Uterus (tissue), 4 donors: ENCODE measurements around the gene CIC. TPM values are rescaled to one million over a fixed set of nuclear protein-coding genes. Genes with fewer than 3 reads are reported as not detected.

Experiments used
- DNase-seq, 2 donors: peaks; one replicate each; pipeline ENCODE4 v3.0.0-alpha.2; 2019 to 2020
- H3K27ac ChIP-seq, 2 donors: fragments of 200-600 bp; sonication (generic); 1 replicate in 1 of 2; 2 replicates in 1 of 2; pipeline ENCODE4 v1.5.1; 2016 to 2018
- H3K27me3 ChIP-seq, 2 donors: fragments of 200-600 bp; sonication (generic); one replicate each; pipeline ENCODE4 v1.5.1; 2018 to 2019; ENCODE audit warnings: control low read depth in 1 of 2
- H3K36me3 ChIP-seq, 2 donors: fragments of 200-600 bp; sonication (generic); one replicate each; pipeline ENCODE4 v1.5.1; 2019; ENCODE audit warnings: control low read depth in 1 of 2
- H3K4me1 ChIP-seq, 2 donors: fragments of 200-600 bp; sonication (generic); one replicate each; pipeline ENCODE4 v1.5.1; 2018 to 2019; ENCODE audit warnings: control low read depth in 1 of 2
- H3K4me3 ChIP-seq, 2 donors: fragments of 200-600 bp; sonication (generic); 1 replicate in 1 of 2; 2 replicates in 1 of 2; pipeline ENCODE4 v1.5.1; 2018 to 2019; ENCODE audit warnings: mild to moderate bottlenecking in 1 of 2
- H3K9me3 ChIP-seq, 2 donors: fragments of 200-600 bp; sonication (generic); one replicate each; pipeline ENCODE4 v1.5.1; 2019; ENCODE audit warnings: control low read depth in 1 of 2
- POLR2A ChIP-seq, 2 donors: fragments of 450-650 bp; IDR thresholded peaks; one replicate each; pipeline ENCODE4 v1.6.1; 2016; ENCODE audit warnings: antibody characterized with exemption in 2 of 2, mild to moderate bottlenecking in 1 of 2, moderate library complexity in 1 of 2
- intact Hi-C: fragments of 100-400 bp; cut with DNase I; formaldehyde crosslinking; loops from one replicate; pipeline ENCODE4 v1.15.1; 2023; ENCODE audit warnings: low total_unique reads
- total RNA-seq, 4 donors: library from RNA; depleted of rRNA in 3 of 4; stranded (reverse); fragments of >200 nt in 3 of 4; gene quantifications; one replicate each; pipeline versions ENCODE4 v1.1.0 to v1.2.4, GENCODE V29; 2014 to 2023
- TF ChIP-seq, protein P1 (sequence below), 4 experiments: fragments of 200-600 bp in 2 of 4; fragments of 450-650 bp in 2 of 4; sonication (generic) in 2 of 4; IDR thresholded peaks; one replicate each; pipeline ENCODE4 v1.5.1; 2016 to 2019; ENCODE audit warnings: antibody characterized with exemption in 4 of 4, mild to moderate bottlenecking in 2 of 4, moderate library complexity in 1 of 4
- donor health status: DM: yes; HTN: yes; CAD: no.

Gene CIC
- total RNA-seq, 4 donors from 2014 or later, result 28.7 to 155 (median 47.4) TPM

GRCh38 chr19:42269478-42270345 lies 660 bp downstream of the CIC start:
- TF ChIP-seq, protein P1, sequence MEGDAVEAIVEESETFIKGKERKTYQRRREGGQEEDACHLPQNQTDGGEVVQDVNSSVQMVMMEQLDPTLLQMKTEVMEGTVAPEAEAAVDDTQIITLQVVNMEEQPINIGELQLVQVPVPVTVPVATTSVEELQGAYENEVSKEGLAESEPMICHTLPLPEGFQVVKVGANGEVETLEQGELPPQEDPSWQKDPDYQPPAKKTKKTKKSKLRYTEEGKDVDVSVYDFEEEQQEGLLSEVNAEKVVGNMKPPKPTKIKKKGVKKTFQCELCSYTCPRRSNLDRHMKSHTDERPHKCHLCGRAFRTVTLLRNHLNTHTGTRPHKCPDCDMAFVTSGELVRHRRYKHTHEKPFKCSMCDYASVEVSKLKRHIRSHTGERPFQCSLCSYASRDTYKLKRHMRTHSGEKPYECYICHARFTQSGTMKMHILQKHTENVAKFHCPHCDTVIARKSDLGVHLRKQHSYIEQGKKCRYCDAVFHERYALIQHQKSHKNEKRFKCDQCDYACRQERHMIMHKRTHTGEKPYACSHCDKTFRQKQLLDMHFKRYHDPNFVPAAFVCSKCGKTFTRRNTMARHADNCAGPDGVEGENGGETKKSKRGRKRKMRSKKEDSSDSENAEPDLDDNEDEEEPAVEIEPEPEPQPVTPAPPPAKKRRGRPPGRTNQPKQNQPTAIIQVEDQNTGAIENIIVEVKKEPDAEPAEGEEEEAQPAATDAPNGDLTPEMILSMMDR (IDR thresholded peaks at IDR 0.05), result no peak
- TF ChIP-seq POLR2A (IDR thresholded peaks at IDR 0.05), result no peak
- peak; percentile 43 to 46 for DNase-seq
- intact Hi-C loops, result no loop called here
- peaks cover 5 to 16% of the 10 kb centered on the region in 2 donors for H3K4me1 ChIP-seq
- no peaks in the 10 kb centered on the region for H3K36me3 ChIP-seq
- no peaks in the 10 kb centered on the region for H3K27me3 ChIP-seq
- peak overlapping the region; percentile 67 to 75 for H3K4me3 ChIP-seq
- no peaks in the 10 kb centered on the region for H3K9me3 ChIP-seq
- H3K27ac ChIP-seq, result peak overlapping the region; percentile 91 to 95

GRCh38 chr19:42270346-42271044 lies 1.4 kb downstream of the CIC start:
- Histone ChIP-seq H3K27ac (peak overlapping the region; percentile 91 to 95), H3K27me3 (no peaks in the 10 kb centered on the region), H3K9me3 (no peaks in the 10 kb centered on the region), H3K4me3 (peak overlapping the region; percentile 67 to 75), H3K36me3 (no peaks in the 10 kb centered on the region), H3K4me1 (peaks cover 5 to 16% of the 10 kb centered on the region in 2 donors)
- intact Hi-C loops, result no loop called here
- TF ChIP-seq, protein P1 (IDR thresholded peaks at IDR 0.05), result no peak
- TF ChIP-seq POLR2A (IDR thresholded peaks at IDR 0.05), result no peak
- peak; percentile 53 to 60 for DNase-seq

- no peaks in the 10 kb centered on the region for H3K9me3 ChIP-seq
- peaks cover 5 to 16% of the 10 kb centered on the region in 2 donors for H3K4me1 ChIP-seq
- intact Hi-C loops, result no loop called here
- H3K27me3 ChIP-seq, result no peaks in the 10 kb centered on the region
- H3K27ac ChIP-seq, result peak overlapping the region; percentile 91 to 95
- TF ChIP-seq, protein P1 (IDR thresholded peaks at IDR 0.05), result no peak
- no peak for TF ChIP-seq POLR2A (IDR thresholded peaks at IDR 0.05)
- no peak for DNase-seq
- peak overlapping the region; percentile 67 to 75 for H3K4me3 ChIP-seq
- H3K36me3 ChIP-seq, result no peaks in the 10 kb centered on the region
These were observed 2.0 kb downstream of the CIC start for GRCh38 chr19:42271045-42271419.

DNA sequence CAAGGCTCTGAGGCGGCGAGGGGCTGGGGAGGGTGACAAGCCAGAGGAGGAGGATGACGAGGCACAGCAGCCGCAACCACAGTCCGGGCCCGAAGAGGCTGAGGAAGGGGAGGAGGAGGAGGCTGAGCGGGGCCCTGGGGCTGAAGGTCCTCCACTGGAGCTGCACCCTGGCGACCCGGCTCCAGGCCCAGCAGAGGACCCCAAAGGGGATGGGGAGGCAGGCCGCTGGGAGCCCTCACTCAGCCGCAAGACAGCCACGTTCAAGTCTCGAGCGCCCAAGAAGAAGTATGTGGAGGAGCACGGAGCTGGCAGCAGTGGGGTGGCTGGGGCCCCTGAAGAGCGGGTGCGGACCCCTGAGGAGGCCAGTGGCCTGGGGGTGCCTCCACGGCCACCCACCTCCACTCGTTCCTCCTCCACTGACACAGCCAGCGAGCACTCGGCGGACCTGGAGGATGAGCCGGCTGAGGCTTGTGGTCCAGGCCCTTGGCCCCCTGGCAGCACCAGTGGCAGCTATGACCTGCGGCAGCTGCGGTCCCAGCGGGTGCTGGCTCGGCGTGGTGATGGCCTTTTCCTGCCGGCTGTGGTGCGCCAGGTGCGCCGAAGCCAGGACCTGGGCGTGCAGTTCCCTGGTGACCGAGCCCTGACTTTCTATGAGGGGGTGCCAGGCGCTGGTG lies 2.9 kb downstream of the CIC start:
- no peaks in the 10 kb centered on the region for H3K36me3 ChIP-seq
- no peaks in the 10 kb centered on the region for H3K9me3 ChIP-seq
- H3K27ac ChIP-seq, result no peak overlapping the region
- intact Hi-C loops, result no loop called here
- no peak for TF ChIP-seq POLR2A (IDR thresholded peaks at IDR 0.05)
- TF ChIP-seq, protein P1 (IDR thresholded peaks at IDR 0.05), result no peak
- H3K27me3 ChIP-seq, result no peaks in the 10 kb centered on the region
- H3K4me3 ChIP-seq, result no peak overlapping the region
- peak in 1 of 2 donors; percentile 19 for DNase-seq
- peaks cover 5 to 16% of the 10 kb centered on the region in 2 donors for H3K4me1 ChIP-seq
